PFSK-1 (cell line): ENCODE results near the gene SERPINB13.

Source experiments
- FOXP2 ChIP-seq: optimal IDR thresholded peaks from 2 replicates; pipeline ENCODE3; 2011; ENCODE audit warnings: borderline replicate concordance, control low read depth, inconsistent platforms; ENCODE audit not compliant: insufficient read depth; ENCODE audit errors: extremely low read length, extremely low read depth
- POLR2AphosphoS5 ChIP-seq: IDR thresholded peaks from 2 replicates; pipeline ENCODE4 v1.6.1; 2012; ENCODE audit warnings: low read depth, mild to moderate bottlenecking, control low read depth, low read length, moderate library complexity
- REST ChIP-seq, 2 experiments: IDR thresholded peaks; 2 replicates each; pipeline versions ENCODE4 v1.6.1 to v1.8.0; 2011 to 2012; ENCODE audit warnings: low read depth in 2 of 2, low read length in 2 of 2, control low read depth in 1 of 2, inconsistent platforms in 1 of 2, mild to moderate bottlenecking in 1 of 2, moderate library complexity in 1 of 2; ENCODE audit not compliant: insufficient read depth in 1 of 2
- TAF1 ChIP-seq: IDR thresholded peaks from 2 replicates; pipeline ENCODE4 v1.6.1; 2012; ENCODE audit warnings: low read length, control low read depth, borderline replicate concordance; ENCODE audit not compliant: insufficient read depth

GRCh38 chr18:63564561-63564960, 22.6 kb upstream of the SERPINB13 start:
- no peak for TF ChIP-seq POLR2AphosphoS5
- no peak for TF ChIP-seq TAF1
- TF ChIP-seq FOXP2 = no peak
- no peak for TF ChIP-seq REST (IDR thresholded peaks at IDR 0.05; ENCODE audit: insufficient read depth in 1 of 2, low read depth in 2 of 2, low read length in 2 of 2)
